GM23338 (cell line): ENCODE data around the gene DAB1. TPM values are rescaled to one million over a fixed set of nuclear protein-coding genes. Genes with fewer than 3 reads are reported as not detected.

Experiments
- ATAC-seq: fragments of 200-7000 bp; cut with Tn5 transposase; 3 replicates; pipeline ENCODE4 v1.9.1; 2020
- DNase-seq: peaks from one replicate; pipeline ENCODE4 v3.0.0-alpha.2; 2015; ENCODE audit warnings: low spot score
- H2AFZ ChIP-seq: fragments of 200-600 bp; sonication (generic); 2 replicates; pipeline ENCODE4 v1.8.0; 2016; ENCODE audit warnings: antibody characterized with exemption, mild to moderate bottlenecking, moderate library complexity
- H3F3A ChIP-seq: fragments of 200-600 bp; sonication (generic); replicated peaks from 2 replicates; pipeline ENCODE4 v1.8.0; 2017; ENCODE audit warnings: antibody characterized with exemption, mixed run types, low read depth
- H3K27ac ChIP-seq: fragments of 200-600 bp; sonication (generic); 2 replicates; pipeline ENCODE4 v1.6.1; 2016; ENCODE audit warnings: low read depth
- H3K27me3 ChIP-seq: fragments of 200-600 bp; sonication (generic); 2 replicates; pipeline ENCODE4 v1.8.0; 2016; ENCODE audit warnings: mild to moderate bottlenecking, mixed run types, moderate library complexity; ENCODE audit not compliant: insufficient read depth
- H3K36me3 ChIP-seq: fragments of 200-600 bp; sonication (generic); 2 replicates; pipeline ENCODE4 v1.8.0; 2016; ENCODE audit warnings: mild to moderate bottlenecking; ENCODE audit not compliant: insufficient read depth
- H3K4me1 ChIP-seq: fragments of 200-600 bp; sonication (generic); 2 replicates; pipeline ENCODE4 v1.8.0; 2016; ENCODE audit warnings: mild to moderate bottlenecking, moderate library complexity; ENCODE audit not compliant: insufficient read depth
- H3K4me2 ChIP-seq: fragments of 200-600 bp; sonication (generic); 2 replicates; pipeline ENCODE4 v1.7.1; 2017; ENCODE audit warnings: mixed run types
- H3K4me3 ChIP-seq: fragments of 200-600 bp; sonication (generic); 2 replicates; pipeline ENCODE4 v1.6.1; 2016; ENCODE audit warnings: mixed run types
- H3K79me2 ChIP-seq: fragments of 200-600 bp; sonication (generic); replicated peaks from 2 replicates; pipeline ENCODE4 v1.8.0; 2017; ENCODE audit warnings: mild to moderate bottlenecking; ENCODE audit not compliant: insufficient read depth
- H3K9me2 ChIP-seq: fragments of 200-600 bp; sonication (generic); 2 replicates; pipeline ENCODE4 v1.8.0; 2017; ENCODE audit not compliant: insufficient read depth
- H4K20me1 ChIP-seq: fragments of 200-600 bp; sonication (generic); replicated peaks from 2 replicates; pipeline ENCODE4 v1.8.0; 2017; ENCODE audit warnings: mild to moderate bottlenecking; ENCODE audit not compliant: insufficient read depth
- H3K27ac Mint-ChIP-seq: 2 replicates; pipeline ENCODE4 v1.8.0; 2020; ENCODE audit warnings: inconsistent platforms, mild to moderate bottlenecking, moderate library complexity, mixed read lengths
- H3K27me3 Mint-ChIP-seq: 3 replicates; pipeline ENCODE4 v1.8.0; 2022; ENCODE audit warnings: low read depth, mild to moderate bottlenecking, moderate library complexity, mixed read lengths, inconsistent platforms; ENCODE audit not compliant: insufficient read depth, poor library complexity
- H3K36me3 Mint-ChIP-seq: 3 replicates; pipeline ENCODE4 v1.8.0; 2021; ENCODE audit warnings: low read depth, mild to moderate bottlenecking, inconsistent platforms, moderate library complexity, mixed read lengths
- H3K4me1 Mint-ChIP-seq: 3 replicates; pipeline ENCODE4 v1.8.0; 2020; ENCODE audit warnings: mild to moderate bottlenecking, inconsistent platforms, mixed read lengths
- H3K4me3 Mint-ChIP-seq: 3 replicates; pipeline ENCODE4 v1.8.0; 2021; ENCODE audit warnings: moderate library complexity, mild to moderate bottlenecking, inconsistent platforms, mixed read lengths
- H3K9me3 Mint-ChIP-seq: 3 replicates; pipeline ENCODE4 v1.8.0; 2020; ENCODE audit warnings: moderate library complexity, mild to moderate bottlenecking, inconsistent platforms, mixed read lengths
- CREB1 ChIP-seq: fragments of 250-450 bp; sonication (Bioruptor Pico); IDR thresholded peaks from 2 replicates; pipeline ENCODE4 v1.5.0; 2020; ENCODE audit warnings: low read depth, mild to moderate bottlenecking, moderate library complexity
- CTCF ChIP-seq, 2 experiments: fragments of 200-600 bp in 1 of 2; sonication (generic) in 1 of 2; conservative IDR thresholded peaks; 2 replicates each; pipeline versions ENCODE4 v1.5.1 to v1.6.1; 2016 to 2017; ENCODE audit warnings: antibody characterized with exemption in 2 of 2, low read depth in 2 of 2, mild to moderate bottlenecking in 2 of 2, moderate library complexity in 1 of 2
- EZH2 ChIP-seq: fragments of 200-600 bp; sonication (generic); IDR thresholded peaks from one replicate; pipeline ENCODE4 v1.8.0; 2017; ENCODE audit warnings: antibody characterized with exemption, mild to moderate bottlenecking, low read depth; ENCODE audit not compliant: unreplicated experiment
- EZH2phosphoT487 ChIP-seq: fragments of 200-600 bp; sonication (generic); IDR thresholded peaks from one replicate; pipeline ENCODE4 v1.8.1; 2018; ENCODE audit warnings: antibody characterized with exemption; ENCODE audit not compliant: unreplicated experiment
- POLR2AphosphoS5 ChIP-seq: IDR thresholded peaks from 2 replicates; pipeline ENCODE4 v1.6.1; 2016; ENCODE audit warnings: antibody characterized with exemption, low read depth
- REST ChIP-seq: IDR thresholded peaks from one replicate; pipeline ENCODE4 v1.6.1; 2018; ENCODE audit warnings: antibody characterized with exemption; ENCODE audit not compliant: unreplicated experiment
- ZNF114 ChIP-seq: fragments of 250-450 bp; sonication (Bioruptor Pico); IDR thresholded peaks from 2 replicates; pipeline ENCODE4 v1.5.0; 2020; ENCODE audit warnings: mild to moderate bottlenecking, moderate library complexity
- ZNF331 ChIP-seq: fragments of 250-450 bp; sonication (Bioruptor Pico); IDR thresholded peaks from 2 replicates; pipeline ENCODE4 v1.5.0; 2020; ENCODE audit warnings: low read depth, mild to moderate bottlenecking, moderate library complexity
- ZNF462 ChIP-seq: fragments of 250-450 bp; sonication (Bioruptor Pico); IDR thresholded peaks from 2 replicates; pipeline ENCODE4 v1.5.0; 2020; ENCODE audit warnings: mild to moderate bottlenecking, moderate library complexity
- polyA plus RNA-seq: library from polyadenylated mRNA; unstranded; fragments of >200 nt; fragmentation: Nextera tagmentation; extraction: Ambion mirVana; gene quantifications from 2 replicates; pipeline ENCODE4 v1.2.1, GENCODE V29; 2016
- total RNA-seq: library from RNA; depleted of rRNA; stranded (reverse); fragments of >200 nt; shearing (Covaris generic); gene quantifications from 2 replicates; pipeline ENCODE4 v1.2.3, GENCODE V29; 2014

Gene DAB1
- total and polyA plus RNA-seq, 2 experiments from 2014 or later, result 12.8 to 14.5 TPM

GRCh38 chr1:57066980-57067610 lies 356.8 kb downstream of the DAB1 start (continued):
- TF ChIP-seq REST, result no peak

- H3K36me3 Mint-ChIP-seq, result no peaks in the 10 kb centered on the region
- no peak overlapping the region for H3K27ac Mint-ChIP-seq
- Histone ChIP-seq H3K79me2 (no peaks in the 10 kb centered on the region), H3K36me3 (no peaks in the 10 kb centered on the region), H3K27me3 (no peaks in the 10 kb centered on the region), H4K20me1 (no peaks in the 10 kb centered on the region), H3K4me2 (no peak overlapping the region), H3K4me3 (no peak overlapping the region), H3F3A (no peaks in the 10 kb centered on the region), H3K4me1 (no peaks in the 10 kb centered on the region), H3K9me2 (no peaks in the 10 kb centered on the region), H2AFZ (no peak overlapping the region), H3K27ac (no peak overlapping the region)
- H3K27me3 Mint-ChIP-seq, result no peaks in the 10 kb centered on the region
- H3K9me3 Mint-ChIP-seq, result no peaks in the 10 kb centered on the region
- H3K4me1 Mint-ChIP-seq, result peaks cover 19% of the 10 kb centered on the region
- no peak overlapping the region for H3K4me3 Mint-ChIP-seq
- DNase-seq (no peak), ATAC-seq (no peak)
- TF ChIP-seq CTCF (conservative IDR thresholded peaks at IDR 0.05; ENCODE audit: low read depth in 2 of 2) (no peak), CREB1 (no peak), ZNF331 (no peak), POLR2AphosphoS5 (no peak), REST (no peak), ZNF114 (CRISPR knock-in tag) (no peak), EZH2phosphoT487 (no peak), ZNF462 (CRISPR knock-in tag) (no peak), EZH2 (no peak)
Observed at GRCh38 chr1:57065442-57065841, 358.4 kb downstream of the DAB1 start.
